ENCODE results near the gene CRYL1.

DNA sequence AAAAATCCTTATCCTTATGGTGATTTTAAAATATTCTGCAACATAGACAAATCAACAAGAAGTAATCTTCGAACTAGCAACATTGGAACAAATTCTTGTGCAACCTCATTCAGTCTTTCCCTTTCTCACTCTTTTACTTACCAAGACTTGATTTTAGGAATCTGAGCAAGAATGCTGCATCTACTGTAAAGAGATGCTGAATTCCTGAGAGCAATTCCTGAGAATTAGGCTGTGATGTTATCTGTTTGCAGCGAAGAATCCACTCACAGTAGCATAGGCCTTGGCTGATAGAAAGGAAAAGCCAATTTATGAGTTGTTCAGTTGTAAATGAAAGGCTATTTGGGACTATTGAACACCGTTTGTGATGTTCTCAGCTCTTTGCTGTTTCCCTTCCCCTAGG is 144.3 kb downstream of the CRYL1 start:
- TF ChIP-seq, protein P1, sequence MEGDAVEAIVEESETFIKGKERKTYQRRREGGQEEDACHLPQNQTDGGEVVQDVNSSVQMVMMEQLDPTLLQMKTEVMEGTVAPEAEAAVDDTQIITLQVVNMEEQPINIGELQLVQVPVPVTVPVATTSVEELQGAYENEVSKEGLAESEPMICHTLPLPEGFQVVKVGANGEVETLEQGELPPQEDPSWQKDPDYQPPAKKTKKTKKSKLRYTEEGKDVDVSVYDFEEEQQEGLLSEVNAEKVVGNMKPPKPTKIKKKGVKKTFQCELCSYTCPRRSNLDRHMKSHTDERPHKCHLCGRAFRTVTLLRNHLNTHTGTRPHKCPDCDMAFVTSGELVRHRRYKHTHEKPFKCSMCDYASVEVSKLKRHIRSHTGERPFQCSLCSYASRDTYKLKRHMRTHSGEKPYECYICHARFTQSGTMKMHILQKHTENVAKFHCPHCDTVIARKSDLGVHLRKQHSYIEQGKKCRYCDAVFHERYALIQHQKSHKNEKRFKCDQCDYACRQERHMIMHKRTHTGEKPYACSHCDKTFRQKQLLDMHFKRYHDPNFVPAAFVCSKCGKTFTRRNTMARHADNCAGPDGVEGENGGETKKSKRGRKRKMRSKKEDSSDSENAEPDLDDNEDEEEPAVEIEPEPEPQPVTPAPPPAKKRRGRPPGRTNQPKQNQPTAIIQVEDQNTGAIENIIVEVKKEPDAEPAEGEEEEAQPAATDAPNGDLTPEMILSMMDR (IDR thresholded peaks at IDR 0.05; ENCODE audit: low read depth, low read length) = no peak
- TF ChIP-seq POLR2A (IDR thresholded peaks at IDR 0.05; ENCODE audit: extremely low read depth, insufficient read length) = no peak

All from NB4 (cell line).